WI38 (cell line): Measurements from ENCODE around the gene ANKRD12.

ENCODE experiments used
- H3K4me3 ChIP-seq: 2 replicates; pipeline ENCODE4 v1.5.1; 2011; ENCODE audit warnings: low read depth, mild to moderate bottlenecking, control low read depth, low read length
- CTCF ChIP-seq: IDR thresholded peaks from 2 replicates; pipeline ENCODE4 v1.5.1; 2012; ENCODE audit warnings: low read depth, mild to moderate bottlenecking, control low read depth, low read length

ANKRD12 gene

GRCh38 chr18:9290156-9290555 lies 153.6 kb downstream of the ANKRD12 start:
- TF ChIP-seq CTCF, result no peak

GRCh38 chr18:9292047-9292446 lies 155.5 kb downstream of the ANKRD12 start:
- no peak overlapping the region for H3K4me3 ChIP-seq
- TF ChIP-seq CTCF, result no peak

More at GRCh38 chr18:9290156-9290555, 153.6 kb downstream of the ANKRD12 start:
- no peak overlapping the region for H3K4me3 ChIP-seq

GRCh38 chr18:9293948-9294347 lies 157.4 kb downstream of the ANKRD12 start:
- no peak for TF ChIP-seq CTCF
- no peak overlapping the region for H3K4me3 ChIP-seq

DNA sequence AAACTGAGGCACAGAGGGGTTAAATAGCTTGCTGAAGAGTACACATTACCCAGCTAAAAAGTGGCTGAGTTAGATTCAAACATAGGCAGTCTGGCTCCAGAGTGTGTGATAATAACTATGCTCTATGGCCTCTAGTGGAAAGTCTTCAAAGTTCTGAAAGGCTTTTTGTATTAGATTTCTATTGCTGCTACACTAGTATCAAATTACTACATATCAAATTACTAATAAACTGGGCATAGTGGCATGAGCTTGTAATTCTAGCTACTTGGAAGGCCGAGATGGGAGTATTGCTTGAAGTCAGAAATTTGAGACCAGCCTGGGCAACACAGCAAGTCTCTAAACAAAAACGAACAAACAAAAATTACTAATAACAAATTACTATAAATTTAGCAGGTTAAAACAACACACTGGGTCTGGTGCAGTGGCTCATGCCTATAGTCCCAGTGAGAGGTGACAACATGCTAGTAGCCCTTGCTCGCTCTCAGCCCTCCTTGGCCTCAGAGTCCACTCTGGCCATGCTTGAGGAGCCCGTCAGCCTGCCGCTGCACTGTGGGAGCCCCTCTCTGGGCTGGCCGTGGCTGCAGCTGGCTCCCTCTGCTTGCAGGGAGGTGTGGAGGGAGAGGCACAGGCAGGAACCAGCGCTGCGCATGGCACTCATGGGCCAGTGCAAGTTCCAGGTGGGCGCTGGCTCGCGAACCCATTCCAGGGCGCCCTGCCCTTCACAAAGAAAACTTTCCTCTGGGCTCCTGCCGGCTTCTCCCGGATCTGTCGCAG lies 159.8 kb downstream of the ANKRD12 start:
- H3K4me3 ChIP-seq, result no peak overlapping the region

GRCh38 chr18:9297007-9297393 lies 160.4 kb downstream of the ANKRD12 start:
- no peak for TF ChIP-seq CTCF
- H3K4me3 ChIP-seq, result no peak overlapping the region

More for the DNA sequence above, 159.8 kb downstream of the ANKRD12 start:
- no peak for TF ChIP-seq CTCF

DNA sequence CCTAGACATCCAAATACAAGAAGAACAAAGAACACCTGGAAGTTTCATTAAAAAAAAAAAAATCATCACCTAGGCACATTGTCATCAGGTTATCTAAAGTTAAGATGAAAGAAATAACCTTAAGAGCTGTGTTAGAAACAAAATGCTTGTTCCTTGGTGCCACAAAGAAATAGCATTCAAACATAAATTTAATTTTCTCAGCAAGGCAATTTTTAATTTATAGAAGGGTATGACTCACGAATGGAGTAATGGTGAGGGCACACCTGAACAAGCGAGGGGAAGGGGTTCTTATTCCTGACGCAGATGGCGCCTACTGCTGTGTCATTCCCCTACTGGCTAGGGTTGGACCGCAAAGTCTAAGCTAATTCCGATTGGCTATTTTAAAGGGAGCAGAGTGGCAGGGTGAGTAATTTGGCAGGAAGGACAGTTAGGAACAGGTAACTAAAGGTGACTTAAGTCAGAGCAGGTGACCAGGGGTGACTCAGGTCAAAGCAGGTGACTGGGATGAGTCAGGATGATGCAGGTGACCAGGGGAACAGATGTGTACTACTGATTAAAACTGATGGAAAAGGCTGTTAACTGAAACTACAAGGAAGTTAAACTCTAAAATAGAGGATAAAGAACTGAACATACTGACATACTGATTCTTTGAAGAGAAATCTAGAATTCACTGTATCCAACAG lies 167.9 kb downstream of the ANKRD12 start:
- H3K4me3 ChIP-seq, result no peak overlapping the region
- TF ChIP-seq CTCF, result no peak

- H3K4me3 ChIP-seq, result no peak overlapping the region
- no peak for TF ChIP-seq CTCF
Measured at GRCh38 chr18:9319333-9319732, 182.8 kb downstream of the ANKRD12 start.
